ENCODE results near the gene THOC6.

GRCh38 chr16:3026003-3026378, 2.2 kb downstream of the THOC6 start:
- no peak for TF ChIP-seq TAF1 (conservative IDR thresholded peaks at IDR 0.05)
- TF ChIP-seq MAX (IDR thresholded peaks at IDR 0.05) = no peak
- no peak for TF ChIP-seq YY1 (IDR thresholded peaks at IDR 0.05)
- no peak for TF ChIP-seq CTCF (IDR thresholded peaks at IDR 0.05; ENCODE audit: low read depth, low read length, missing input control)
- no peak for TF ChIP-seq JUND (IDR thresholded peaks at IDR 0.05)
- no peak for TF ChIP-seq GABPA (IDR thresholded peaks at IDR 0.05 in 1 of 2, conservative IDR thresholded peaks at IDR 0.05 in 1 of 2)
- no peak for TF ChIP-seq ZBTB33 (IDR thresholded peaks at IDR 0.05)
- TF ChIP-seq NR2F2 (IDR thresholded peaks at IDR 0.05) = no peak
- TF ChIP-seq RAD21 (IDR thresholded peaks at IDR 0.05) = no peak
- no peak for TF ChIP-seq REST (IDR thresholded peaks at IDR 0.05)
- no peak for TF ChIP-seq SP1 (IDR thresholded peaks at IDR 0.05)
